ENCODE measurements around the gene COX6A1.
A peak's percentile ranks its signal among the peaks of the same experiment; 100 is the strongest.

COX6A1 gene
- total RNA-seq = 20.6 to 37.4 reads per million in 2 experiments

DNA sequence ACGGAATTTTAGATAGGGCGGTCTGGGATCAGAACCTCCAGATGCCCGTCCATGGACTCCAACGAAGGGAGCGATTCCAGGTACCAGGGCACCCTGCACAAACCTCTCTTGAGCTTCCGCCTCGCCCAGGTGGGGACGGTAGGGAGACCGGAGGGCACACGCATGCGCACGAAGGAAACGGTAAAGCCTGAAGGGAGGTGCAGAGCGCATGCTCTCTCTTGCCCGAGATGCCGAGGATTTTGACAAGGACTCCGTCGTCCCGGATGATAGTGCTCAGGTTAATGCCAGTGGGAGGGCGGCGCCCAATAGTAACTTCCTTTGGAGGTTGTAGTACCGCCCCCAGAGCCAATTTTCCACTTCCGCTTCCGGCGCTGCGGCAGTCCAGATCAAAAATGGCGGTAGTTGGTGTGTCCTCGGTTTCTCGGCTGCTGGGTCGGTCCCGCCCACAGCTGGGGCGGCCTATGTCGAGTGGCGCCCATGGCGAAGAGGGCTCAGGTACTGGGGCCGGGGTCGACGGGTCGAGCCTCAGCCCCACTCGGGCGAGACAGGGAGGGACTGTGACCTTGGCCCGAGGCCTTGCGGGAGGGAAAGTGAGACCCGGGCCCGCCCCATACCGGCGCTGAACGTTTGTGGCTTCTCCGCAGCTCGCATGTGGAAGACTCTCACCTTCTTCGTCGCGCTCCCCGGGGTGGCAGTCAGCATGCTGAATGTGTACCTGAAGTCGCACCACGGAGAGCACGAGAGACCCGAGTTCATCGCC, at the start of gene COX6A1:
COX6A1 (plus strand) TSS at position 379 of the 760 bp plus-strand sequence; CDS start at position 393, 14 bp downstream.
- DNase-seq (ENCODE audit: low read depth) = peak; percentile 95

DNA sequence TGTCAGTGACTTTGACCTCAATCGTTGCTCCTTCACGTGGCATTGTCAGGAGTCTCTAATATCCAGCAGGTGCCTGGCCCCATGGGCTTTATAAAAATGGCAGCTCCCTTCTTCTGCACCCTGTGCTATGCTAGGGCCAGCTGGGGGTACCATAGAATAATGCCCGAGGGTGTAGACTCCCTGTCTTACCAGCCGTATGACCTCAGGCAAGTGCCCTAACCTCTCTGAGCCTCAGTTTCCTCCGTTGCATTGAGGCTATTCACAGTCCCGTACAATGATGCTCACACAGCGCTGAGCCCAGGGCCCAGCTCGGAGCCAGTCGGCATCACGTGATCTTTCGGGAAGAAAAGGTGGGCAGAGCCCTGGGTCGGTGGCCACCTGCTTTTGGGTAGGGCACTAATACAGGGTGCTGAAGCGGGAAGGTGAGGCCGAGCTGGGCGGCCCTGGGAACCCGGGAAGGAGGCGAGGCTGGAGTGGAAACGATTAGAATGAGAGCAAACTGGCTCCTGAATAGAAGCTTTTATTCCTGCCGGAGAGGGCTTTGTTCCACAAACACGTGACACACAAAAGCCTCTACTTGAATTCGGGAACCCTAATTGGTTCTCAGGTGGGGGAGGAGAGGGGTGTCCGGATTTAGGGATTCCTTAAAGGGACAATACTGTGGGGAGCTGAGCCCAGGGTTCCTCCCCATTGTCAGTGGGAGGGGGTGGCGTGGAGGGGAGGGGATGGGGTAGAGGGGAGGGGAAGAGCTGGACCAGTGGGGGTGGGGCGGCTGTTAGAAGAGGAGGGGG, 49.0 kb upstream of the COX6A1 start:
- DNase-seq (ENCODE audit: low read depth) = no peak

DNA sequence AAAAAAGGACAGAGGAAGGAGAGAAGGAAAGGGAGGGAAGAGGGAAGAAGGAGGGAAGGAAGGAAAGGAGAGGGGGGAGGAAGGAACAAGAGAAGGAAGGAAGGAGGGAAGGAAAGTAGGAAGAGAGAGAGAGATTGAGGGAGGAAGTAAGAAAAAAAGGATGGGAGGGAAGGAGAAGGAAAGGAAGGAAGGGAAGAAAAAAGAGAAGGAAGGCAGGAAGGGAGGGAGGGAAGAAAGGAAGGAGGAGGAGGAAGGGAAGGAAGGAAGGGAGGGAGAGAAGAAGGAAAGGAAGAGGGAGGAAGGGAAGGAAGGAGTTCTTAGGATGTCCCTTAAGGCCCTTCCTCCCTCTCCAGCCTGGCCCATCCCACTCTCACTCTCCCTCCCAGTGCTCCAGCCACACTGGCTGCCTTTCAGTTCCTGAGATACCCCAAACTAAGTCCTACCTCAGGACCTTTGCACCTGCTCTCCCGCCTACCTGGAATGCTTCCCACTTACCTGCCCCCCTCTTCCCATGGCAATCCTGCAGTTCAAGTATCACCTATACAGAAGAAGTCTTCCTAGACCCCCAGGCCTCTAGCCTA, 47.3 kb upstream of the COX6A1 start:
- DNase-seq (ENCODE audit: low read depth) = no peak

- no peak for DNase-seq (ENCODE audit: low read depth)
Observed at GRCh38 chr12:120394483-120395367, 43.2 kb upstream of the COX6A1 start.

GRCh38 chr12:120397824-120398540, 39.9 kb upstream of the COX6A1 start:
- DNase-seq (ENCODE audit: low read depth) = no peak

- no peak for DNase-seq (ENCODE audit: low read depth)
Observed at GRCh38 chr12:120399531-120399930, 38.4 kb upstream of the COX6A1 start.

- no peak for DNase-seq (ENCODE audit: low read depth)
Observed at GRCh38 chr12:120402217-120402616, 35.7 kb upstream of the COX6A1 start.

GRCh38 chr12:120403869-120404268, 34.0 kb upstream of the COX6A1 start:
- no peak for DNase-seq (ENCODE audit: low read depth)

DNA sequence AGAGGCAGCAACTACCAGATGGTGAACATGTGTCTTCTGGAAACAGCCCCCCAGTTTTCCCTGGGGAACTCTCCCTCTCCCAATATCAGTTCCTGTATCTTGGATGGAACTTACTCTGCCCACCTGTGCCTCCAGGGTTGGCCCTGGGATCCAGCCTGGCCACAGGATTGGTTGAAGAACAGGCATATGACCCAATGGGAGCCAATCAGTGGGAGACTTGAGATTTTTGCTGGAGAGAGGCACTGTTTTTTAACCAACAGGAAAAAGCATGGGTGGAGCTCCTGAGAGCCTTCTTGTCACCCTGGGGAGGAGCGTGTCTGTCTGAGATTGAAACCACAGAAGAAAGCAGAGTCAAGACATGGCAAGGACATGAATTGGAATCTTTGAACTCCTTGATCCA, 33.6 kb upstream of the COX6A1 start:
- no peak for DNase-seq (ENCODE audit: low read depth)

- DNase-seq (ENCODE audit: low read depth) = no peak
Observed at GRCh38 chr12:120406069-120406468, 31.8 kb upstream of the COX6A1 start.

GRCh38 chr12:120406553-120406952, 31.4 kb upstream of the COX6A1 start:
- no peak for DNase-seq (ENCODE audit: low read depth)

GRCh38 chr12:120408771-120409170, 29.1 kb upstream of the COX6A1 start:
- DNase-seq (ENCODE audit: low read depth) = no peak

DNA sequence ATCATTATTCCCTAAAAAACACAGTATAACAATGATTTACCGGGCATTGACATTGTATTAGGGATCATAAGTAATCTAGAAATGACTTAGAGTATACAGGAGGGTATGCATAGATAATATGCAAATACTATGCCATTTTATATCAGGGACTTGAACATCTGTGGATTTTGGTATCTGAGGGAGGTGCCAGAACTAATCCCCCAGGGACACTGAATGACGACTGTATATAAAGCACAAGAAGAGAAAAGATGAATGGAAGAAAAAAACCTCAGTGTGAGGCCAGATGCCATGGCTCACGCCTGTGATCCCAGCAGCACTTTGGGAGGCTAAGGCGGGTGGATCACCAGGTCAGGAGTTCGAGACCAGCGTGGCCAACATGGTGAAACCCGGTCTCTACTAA, 25.5 kb upstream of the COX6A1 start:
- DNase-seq (ENCODE audit: low read depth) = no peak

DNA sequence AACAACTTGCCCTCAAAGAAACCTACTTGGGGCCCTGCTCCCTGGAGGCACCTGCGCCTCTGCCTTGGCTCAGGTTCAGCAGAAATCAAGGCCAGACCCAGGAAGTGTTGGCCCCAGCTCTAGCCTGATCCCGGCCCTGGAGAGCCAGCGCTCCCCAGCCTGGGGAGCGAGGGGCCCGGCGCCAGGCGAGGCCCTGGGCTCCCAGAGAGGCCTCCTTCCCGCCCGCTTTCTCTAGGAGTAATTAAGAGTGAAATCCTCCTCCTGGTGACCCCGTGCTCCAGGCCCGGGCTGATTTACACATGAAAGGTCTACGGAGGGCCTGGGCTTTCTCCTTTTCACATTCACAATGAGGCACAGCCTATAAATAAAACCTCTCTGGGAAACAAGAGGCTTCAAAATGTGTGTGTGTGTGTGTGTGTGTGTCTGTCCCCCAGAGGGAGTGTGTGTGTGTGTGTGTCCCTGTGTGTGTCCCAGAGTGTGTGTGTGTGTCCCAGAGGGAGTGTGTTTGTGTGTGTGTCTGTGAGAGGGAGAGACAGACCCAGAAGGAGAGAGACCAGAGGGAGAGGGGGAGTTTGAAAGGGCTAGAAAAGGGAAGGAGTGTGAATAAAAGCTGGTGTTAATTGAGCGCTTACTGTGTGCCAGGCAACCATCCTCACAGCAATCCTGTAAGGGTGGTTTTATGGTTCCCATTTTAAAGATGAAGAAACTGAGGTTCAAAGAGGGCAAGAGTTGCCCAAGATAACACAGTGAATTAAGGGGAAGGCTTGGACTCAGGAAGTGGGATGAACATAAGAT, 23.8 kb upstream of the COX6A1 start:
- DNase-seq (ENCODE audit: low read depth) = no peak

DNA sequence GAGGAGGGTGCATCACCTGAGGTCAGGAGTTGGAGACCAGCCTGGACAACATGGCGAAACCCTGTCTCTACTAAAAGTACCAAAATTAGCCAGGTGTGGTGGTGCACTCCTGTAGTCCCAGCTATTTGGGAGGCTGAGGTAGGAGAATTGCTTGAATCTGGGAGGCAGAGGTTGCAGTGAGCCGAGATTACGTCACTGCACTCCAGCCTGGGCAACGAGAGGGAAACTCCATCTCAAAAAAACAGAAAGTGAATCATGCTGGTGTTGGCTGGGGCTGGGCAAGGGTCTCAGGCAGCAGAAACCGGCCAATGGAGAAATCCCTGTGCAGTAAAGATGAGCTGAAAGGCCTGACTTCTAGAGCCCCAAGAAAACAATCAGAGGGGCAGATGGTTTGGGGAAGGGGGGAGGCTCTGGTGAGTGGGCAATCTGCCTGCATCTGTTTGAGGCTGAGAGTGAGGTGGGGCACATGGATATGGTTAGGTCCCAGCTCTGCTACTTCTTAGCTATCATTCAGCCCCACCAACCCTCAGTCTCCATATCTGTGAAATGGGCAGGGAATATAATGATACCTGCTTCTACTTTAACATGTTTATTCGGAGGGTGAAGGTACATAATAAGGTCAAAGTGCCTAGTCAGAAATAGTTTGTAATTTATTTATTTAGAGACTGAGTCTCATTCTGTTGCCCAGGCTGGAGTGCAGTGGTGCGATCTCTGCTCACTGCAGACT, 21.3 kb upstream of the COX6A1 start:
- DNase-seq (ENCODE audit: low read depth) = no peak

- DNase-seq (ENCODE audit: low read depth) = no peak
Observed at GRCh38 chr12:120417917-120418580, 19.9 kb upstream of the COX6A1 start.

- DNase-seq (ENCODE audit: low read depth) = no peak
Observed at GRCh38 chr12:120421701-120422100, 16.2 kb upstream of the COX6A1 start.

GRCh38 chr12:120422892-120423456, 14.9 kb upstream of the COX6A1 start:
- no peak for DNase-seq (ENCODE audit: low read depth)

GRCh38 chr12:120425797-120426196, 12.1 kb upstream of the COX6A1 start:
- no peak for DNase-seq (ENCODE audit: low read depth)
